Neuronal stem cell (in vitro differentiated cells): ENCODE data around the gene EDAR.

Source experiments
- DNase-seq: peaks from one replicate; pipeline ENCODE4 v3.0.0-alpha.2; 2013; ENCODE audit warnings: low spot score
- H2AFZ ChIP-seq: one replicate; pipeline ENCODE4 v1.6.1; 2013; ENCODE audit warnings: mild to moderate bottlenecking, low read length, inconsistent platforms
- H2AK5ac ChIP-seq: 2 replicates; pipeline ENCODE4 v1.6.1; 2013; ENCODE audit warnings: low read depth, mild to moderate bottlenecking, inconsistent platforms, low read length, moderate library complexity, mixed read lengths
- H2BK120ac ChIP-seq: 2 replicates; pipeline ENCODE4 v1.6.1; 2013; ENCODE audit warnings: low read depth, mild to moderate bottlenecking, inconsistent platforms, low read length, moderate library complexity, mixed read lengths
- H2BK12ac ChIP-seq: one replicate; pipeline ENCODE4 v1.6.1; 2013; ENCODE audit warnings: low read length, inconsistent platforms
- H2BK15ac ChIP-seq: 2 replicates; pipeline ENCODE4 v1.6.1; 2013; ENCODE audit warnings: mild to moderate bottlenecking, low read length, inconsistent platforms, mixed read lengths
- H2BK5ac ChIP-seq: one replicate; pipeline ENCODE4 v1.6.1; 2013; ENCODE audit warnings: inconsistent platforms, mild to moderate bottlenecking, low read length, moderate library complexity
- H3K14ac ChIP-seq: one replicate; pipeline ENCODE4 v1.6.1; 2013; ENCODE audit warnings: low read length, inconsistent platforms
- H3K18ac ChIP-seq: 2 replicates; pipeline ENCODE4 v1.6.1; 2013; ENCODE audit warnings: low read length, inconsistent platforms
- H3K23ac ChIP-seq: 2 replicates; pipeline ENCODE4 v1.6.1; 2013; ENCODE audit warnings: low read depth, mild to moderate bottlenecking, mixed read lengths, low read length, inconsistent platforms; ENCODE audit not compliant: poor library complexity
- H3K27ac ChIP-seq: replicated peaks from 3 replicates; pipeline ENCODE4 v1.5.1; 2013; ENCODE audit warnings: low read length, inconsistent platforms
- H3K27me3 ChIP-seq, 3 experiments: 2 replicates each; pipeline ENCODE4 v1.6.1; 2013; ENCODE audit warnings: low read length in 3 of 3, mild to moderate bottlenecking in 2 of 3, inconsistent platforms in 1 of 3, low read depth in 1 of 3, mixed read lengths in 1 of 3, moderate library complexity in 1 of 3; ENCODE audit not compliant: control insufficient read depth in 3 of 3, insufficient read depth in 3 of 3
- H3K36me3 ChIP-seq, 2 donors: replicated peaks in 1 of 2; 2 replicates each; pipeline ENCODE4 v1.6.1; 2013; ENCODE audit warnings: low read length in 2 of 2; ENCODE audit not compliant: control insufficient read depth in 2 of 2, insufficient read depth in 2 of 2
- H3K4ac ChIP-seq: 2 replicates; pipeline ENCODE4 v1.6.1; 2013; ENCODE audit warnings: inconsistent platforms, mild to moderate bottlenecking, low read length, moderate library complexity
- H3K4me1 ChIP-seq, 2 donors: 1 replicate in 1 of 2; 2 replicates in 1 of 2; pipeline ENCODE4 v1.6.1; 2013; ENCODE audit warnings: low read length in 2 of 2, low read depth in 1 of 2; ENCODE audit not compliant: control insufficient read depth in 2 of 2, insufficient read depth in 1 of 2
- H3K4me2 ChIP-seq: one replicate; pipeline ENCODE4 v1.6.1; 2013; ENCODE audit warnings: mild to moderate bottlenecking, low read length, inconsistent platforms; ENCODE audit not compliant: insufficient read depth, poor library complexity, severe bottlenecking
- H3K4me3 ChIP-seq, 2 donors: 2 replicates each; pipeline ENCODE4 v1.5.1; 2013; ENCODE audit warnings: low read length in 2 of 2, mild to moderate bottlenecking in 2 of 2, inconsistent platforms in 1 of 2, moderate library complexity in 1 of 2
- H3K79me1 ChIP-seq: one replicate; pipeline ENCODE4 v1.6.1; 2013; ENCODE audit warnings: low read depth, mild to moderate bottlenecking, inconsistent platforms, low read length, moderate library complexity
- H3K9ac ChIP-seq: one replicate; pipeline ENCODE4 v1.6.1; 2013; ENCODE audit warnings: mild to moderate bottlenecking, low read depth, low read length, inconsistent platforms; ENCODE audit not compliant: poor library complexity
- H3K9me3 ChIP-seq, 2 donors: replicated peaks in 1 of 2; 2 replicates each; pipeline versions ENCODE3 to v1.6.1; 2013; ENCODE audit warnings: low read length in 2 of 2, mild to moderate bottlenecking in 2 of 2, inconsistent platforms in 1 of 2, low read depth in 1 of 2, mixed read lengths in 1 of 2, moderate library complexity in 1 of 2; ENCODE audit not compliant: control insufficient read depth in 2 of 2, insufficient read depth in 1 of 2
- H4K8ac ChIP-seq: one replicate; pipeline ENCODE4 v1.6.1; 2013; ENCODE audit warnings: low read depth, mild to moderate bottlenecking, inconsistent platforms, low read length, moderate library complexity
- H4K91ac ChIP-seq: one replicate; pipeline ENCODE4 v1.6.1; 2013; ENCODE audit warnings: low read length, low read depth, mild to moderate bottlenecking, inconsistent platforms; ENCODE audit not compliant: poor library complexity
- WGBS, 2 donors: extraction: QIAGEN DNeasy Blood & Tissue Kit; methylation state at CpG; one replicate each; pipeline ENCODE4 v1.1.7; 2013; ENCODE audit warnings: missing lambda C conversion rate in 2 of 2, mixed read lengths in 1 of 2; ENCODE audit not compliant: insufficient read length in 2 of 2, insufficient replicate concordance in 1 of 2; ENCODE audit errors: extremely low coverage in 2 of 2; 5-methylcytosine and 5-hydroxymethylcytosine counted together

EDAR gene

DNA sequence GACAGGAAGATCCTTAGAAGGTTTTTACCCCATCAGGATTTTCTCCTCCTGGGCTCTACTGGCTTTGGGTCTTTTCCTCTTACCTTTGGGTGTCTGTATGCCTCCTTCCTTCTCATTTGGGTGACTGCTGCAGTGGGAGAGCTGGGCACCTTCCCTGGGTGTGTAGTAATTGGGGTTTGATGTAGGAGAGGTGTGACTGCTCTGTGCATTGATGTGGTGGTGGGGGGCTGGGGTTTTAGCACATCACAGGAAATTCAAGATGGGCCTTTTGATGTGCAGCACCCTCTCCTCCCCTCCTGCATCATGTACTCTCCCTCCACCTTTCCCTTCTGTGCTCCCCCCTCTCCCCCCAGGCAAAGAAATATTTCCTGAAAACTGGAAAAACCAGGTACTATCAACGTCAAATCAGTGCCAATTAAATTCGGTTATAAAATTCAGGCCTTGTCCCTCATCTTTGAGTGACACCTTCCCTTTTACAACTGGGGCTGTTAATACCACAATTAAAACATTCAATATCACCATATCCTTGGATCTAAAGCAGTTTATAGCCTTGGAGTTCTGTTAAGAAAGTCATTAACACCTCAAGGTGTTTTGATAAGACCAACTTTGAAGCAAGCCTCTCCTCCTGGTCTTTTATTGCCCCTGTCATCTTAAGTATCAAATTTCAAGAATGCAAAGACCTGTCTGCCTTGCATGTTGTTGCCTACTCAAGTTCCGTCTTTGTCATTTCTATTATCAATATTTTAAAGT is 23.3 kb downstream of the EDAR start:
- H4K91ac ChIP-seq: no peak overlapping the region
- peaks cover 0 to 4% of the 10 kb centered on the region in 2 donors for H3K4me1 ChIP-seq
- no peak for DNase-seq
- no peak overlapping the region for H3K14ac ChIP-seq
- H2BK15ac ChIP-seq: no peak overlapping the region
- no peak overlapping the region for H3K18ac ChIP-seq
- H2BK5ac ChIP-seq: no peak overlapping the region
- no peaks in the 10 kb centered on the region for H3K9me3 ChIP-seq
- no peak overlapping the region for H3K23ac ChIP-seq
- no peak overlapping the region for H3K4me2 ChIP-seq
- H3K27ac ChIP-seq: no peak overlapping the region
- H2AFZ ChIP-seq: no peak overlapping the region
- H2AK5ac ChIP-seq: no peak overlapping the region
- no peak overlapping the region for H3K4me3 ChIP-seq
- H3K36me3 ChIP-seq: no peaks in the 10 kb centered on the region
- H2BK120ac ChIP-seq: no peak overlapping the region
- WGBS, 2 donors: no CpG with 5 or more reads among the region's 3 CpGs
- no peaks in the 10 kb centered on the region for H3K79me1 ChIP-seq
- no peak overlapping the region for H3K4ac ChIP-seq
- no peak overlapping the region for H4K8ac ChIP-seq
- H3K27me3 ChIP-seq: peaks cover 0 to 13% (median 0%) of the 10 kb centered on the region in 3 experiments
- no peak overlapping the region for H2BK12ac ChIP-seq
- no peak overlapping the region for H3K9ac ChIP-seq

DNA sequence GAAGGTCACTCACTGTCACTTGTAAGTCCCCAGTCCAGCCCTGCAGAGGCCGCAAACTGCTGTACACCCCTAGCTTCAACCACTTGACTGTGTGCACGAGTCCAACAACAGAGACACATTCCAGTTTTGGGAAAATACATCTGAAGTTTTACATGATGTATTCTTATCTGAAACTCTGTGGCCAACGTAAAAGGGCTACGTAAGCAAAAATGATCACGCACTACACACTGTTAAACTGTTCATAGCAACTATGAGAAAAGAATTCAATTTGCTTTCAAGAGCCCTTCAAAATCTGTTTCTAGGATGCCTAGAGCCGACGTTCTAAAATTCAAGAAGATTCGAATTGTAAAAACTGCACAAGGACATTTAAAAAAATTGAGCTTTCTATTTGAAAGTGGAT is 26.0 kb downstream of the EDAR start:
- no peak overlapping the region for H2BK120ac ChIP-seq
- no peak overlapping the region for H2AK5ac ChIP-seq
- H3K36me3 ChIP-seq: no peaks in the 10 kb centered on the region
- H3K23ac ChIP-seq: no peak overlapping the region
- peaks cover 0 to 13% (median 0%) of the 10 kb centered on the region in 3 experiments for H3K27me3 ChIP-seq
- no peak overlapping the region for H3K4me2 ChIP-seq
- no peak overlapping the region for H4K8ac ChIP-seq
- no CpG with 5 or more reads among the region's 8 CpGs for WGBS, 2 donors
- H3K18ac ChIP-seq: no peak overlapping the region
- no peak overlapping the region for H2BK12ac ChIP-seq
- no peaks in the 10 kb centered on the region for H3K9me3 ChIP-seq
- H3K4me1 ChIP-seq: peaks cover 0 to 6% of the 10 kb centered on the region in 2 donors
- no peaks in the 10 kb centered on the region for H3K79me1 ChIP-seq
- no peak overlapping the region for H2AFZ ChIP-seq
- no peak overlapping the region for H3K9ac ChIP-seq
- H2BK15ac ChIP-seq: no peak overlapping the region
- no peak overlapping the region for H3K27ac ChIP-seq
- H3K4ac ChIP-seq: no peak overlapping the region
- no peak overlapping the region for H4K91ac ChIP-seq
- H3K4me3 ChIP-seq: no peak overlapping the region
- H2BK5ac ChIP-seq: no peak overlapping the region
- no peak for DNase-seq
- H3K14ac ChIP-seq: no peak overlapping the region

DNA sequence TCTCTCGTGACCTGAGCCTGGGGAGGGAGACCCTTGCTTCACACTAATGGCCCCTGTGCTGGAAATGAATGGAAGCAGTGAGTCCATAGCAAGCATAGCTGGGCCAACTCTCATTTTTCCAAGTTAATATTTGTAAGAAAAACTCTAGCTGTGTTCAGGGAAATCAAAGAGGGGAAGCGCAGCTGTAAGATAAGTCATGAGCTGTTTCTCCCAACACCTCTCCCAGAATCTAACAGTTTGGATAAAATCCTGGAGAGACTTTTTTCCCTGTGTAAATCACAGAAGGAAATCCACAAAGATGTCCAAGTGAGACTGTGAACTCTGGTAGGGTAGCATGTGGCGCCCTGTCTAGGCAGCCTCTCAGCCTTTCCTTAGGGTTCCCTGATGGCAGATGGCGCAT is 27.2 kb downstream of the EDAR start:
- no peak for DNase-seq
- no peaks in the 10 kb centered on the region for H3K79me1 ChIP-seq
- H3K9me3 ChIP-seq: peaks cover 0 to 2% of the 10 kb centered on the region in 2 donors
- no peak overlapping the region for H3K23ac ChIP-seq
- H3K36me3 ChIP-seq: no peaks in the 10 kb centered on the region
- H3K4me3 ChIP-seq: no peak overlapping the region
- H4K8ac ChIP-seq: no peak overlapping the region
- peaks cover 0 to 9% of the 10 kb centered on the region in 2 donors for H3K4me1 ChIP-seq
- no peak overlapping the region for H2AK5ac ChIP-seq
- no peak overlapping the region for H3K4me2 ChIP-seq
- no peak overlapping the region for H3K27ac ChIP-seq
- no peak overlapping the region for H3K18ac ChIP-seq
- no peak overlapping the region for H2AFZ ChIP-seq
- no peak overlapping the region for H3K9ac ChIP-seq
- no peak overlapping the region for H2BK5ac ChIP-seq
- H3K27me3 ChIP-seq: peaks cover 0 to 16% (median 0%) of the 10 kb centered on the region in 3 experiments
- H2BK15ac ChIP-seq: no peak overlapping the region
- no peak overlapping the region for H3K14ac ChIP-seq
- H3K4ac ChIP-seq: no peak overlapping the region
- WGBS, 2 donors: no CpG with 5 or more reads among the region's 4 CpGs
- no peak overlapping the region for H4K91ac ChIP-seq
- H2BK120ac ChIP-seq: no peak overlapping the region
- no peak overlapping the region for H2BK12ac ChIP-seq

DNA sequence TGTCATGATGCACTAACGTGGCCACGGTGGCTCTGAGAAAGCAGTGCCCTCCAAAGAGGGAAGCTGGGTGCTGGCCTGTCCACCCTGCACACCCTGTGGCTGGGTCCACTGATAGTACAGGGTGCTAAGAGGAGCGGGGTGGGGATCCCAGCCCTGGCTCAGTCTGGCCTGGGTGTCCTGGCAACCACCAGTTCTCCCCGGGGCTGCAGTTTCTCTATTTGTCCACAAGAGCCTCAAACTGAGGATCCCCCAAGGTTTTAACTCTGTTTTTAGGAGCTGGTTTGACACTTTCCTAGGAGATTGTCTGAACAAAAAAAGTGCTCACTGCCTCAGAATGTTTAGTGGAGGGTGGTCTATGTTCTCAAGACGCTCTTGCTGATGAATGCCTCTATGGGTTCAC is 29.0 kb downstream of the EDAR start:
- no peak overlapping the region for H2BK120ac ChIP-seq
- no peak overlapping the region for H4K91ac ChIP-seq
- H2AK5ac ChIP-seq: no peak overlapping the region
- no peak overlapping the region for H3K4ac ChIP-seq
- H3K18ac ChIP-seq: peak overlapping the region; percentile 84
- H2BK15ac ChIP-seq: no peak overlapping the region
- H4K8ac ChIP-seq: no peak overlapping the region
- H2BK5ac ChIP-seq: no peak overlapping the region
- H3K79me1 ChIP-seq: no peaks in the 10 kb centered on the region
- peaks cover 0 to 2% of the 10 kb centered on the region in 2 donors for H3K9me3 ChIP-seq
- no peak overlapping the region for H3K9ac ChIP-seq
- H3K4me3 ChIP-seq: no peak overlapping the region
- H3K4me1 ChIP-seq: peaks cover 0 to 9% of the 10 kb centered on the region in 2 donors
- H3K14ac ChIP-seq: no peak overlapping the region
- no peaks in the 10 kb centered on the region for H3K36me3 ChIP-seq
- H3K4me2 ChIP-seq: no peak overlapping the region
- no CpG with 5 or more reads among the region's 5 CpGs for WGBS, 2 donors
- H3K27ac ChIP-seq: no peak overlapping the region
- no peak for DNase-seq
- peaks cover 0 to 9% (median 0%) of the 10 kb centered on the region in 3 experiments for H3K27me3 ChIP-seq
- H2BK12ac ChIP-seq: no peak overlapping the region
- H3K23ac ChIP-seq: no peak overlapping the region
- no peak overlapping the region for H2AFZ ChIP-seq
